ENCODE data around the gene ZNF549.

- TF ChIP-seq, protein P1, sequence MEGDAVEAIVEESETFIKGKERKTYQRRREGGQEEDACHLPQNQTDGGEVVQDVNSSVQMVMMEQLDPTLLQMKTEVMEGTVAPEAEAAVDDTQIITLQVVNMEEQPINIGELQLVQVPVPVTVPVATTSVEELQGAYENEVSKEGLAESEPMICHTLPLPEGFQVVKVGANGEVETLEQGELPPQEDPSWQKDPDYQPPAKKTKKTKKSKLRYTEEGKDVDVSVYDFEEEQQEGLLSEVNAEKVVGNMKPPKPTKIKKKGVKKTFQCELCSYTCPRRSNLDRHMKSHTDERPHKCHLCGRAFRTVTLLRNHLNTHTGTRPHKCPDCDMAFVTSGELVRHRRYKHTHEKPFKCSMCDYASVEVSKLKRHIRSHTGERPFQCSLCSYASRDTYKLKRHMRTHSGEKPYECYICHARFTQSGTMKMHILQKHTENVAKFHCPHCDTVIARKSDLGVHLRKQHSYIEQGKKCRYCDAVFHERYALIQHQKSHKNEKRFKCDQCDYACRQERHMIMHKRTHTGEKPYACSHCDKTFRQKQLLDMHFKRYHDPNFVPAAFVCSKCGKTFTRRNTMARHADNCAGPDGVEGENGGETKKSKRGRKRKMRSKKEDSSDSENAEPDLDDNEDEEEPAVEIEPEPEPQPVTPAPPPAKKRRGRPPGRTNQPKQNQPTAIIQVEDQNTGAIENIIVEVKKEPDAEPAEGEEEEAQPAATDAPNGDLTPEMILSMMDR (IDR thresholded peaks at IDR 0.05 in 8 of 11, conservative IDR thresholded peaks at IDR 0.05 in 3 of 11): no peak
- TF ChIP-seq POLR2A (IDR thresholded peaks at IDR 0.05): no peak
Observed at GRCh38 chr19:57512845-57513244, 14.3 kb upstream of the ZNF549 start.

Data from spleen (tissue), 7 donors.